ENCODE data around the gene EFL1.

DNA sequence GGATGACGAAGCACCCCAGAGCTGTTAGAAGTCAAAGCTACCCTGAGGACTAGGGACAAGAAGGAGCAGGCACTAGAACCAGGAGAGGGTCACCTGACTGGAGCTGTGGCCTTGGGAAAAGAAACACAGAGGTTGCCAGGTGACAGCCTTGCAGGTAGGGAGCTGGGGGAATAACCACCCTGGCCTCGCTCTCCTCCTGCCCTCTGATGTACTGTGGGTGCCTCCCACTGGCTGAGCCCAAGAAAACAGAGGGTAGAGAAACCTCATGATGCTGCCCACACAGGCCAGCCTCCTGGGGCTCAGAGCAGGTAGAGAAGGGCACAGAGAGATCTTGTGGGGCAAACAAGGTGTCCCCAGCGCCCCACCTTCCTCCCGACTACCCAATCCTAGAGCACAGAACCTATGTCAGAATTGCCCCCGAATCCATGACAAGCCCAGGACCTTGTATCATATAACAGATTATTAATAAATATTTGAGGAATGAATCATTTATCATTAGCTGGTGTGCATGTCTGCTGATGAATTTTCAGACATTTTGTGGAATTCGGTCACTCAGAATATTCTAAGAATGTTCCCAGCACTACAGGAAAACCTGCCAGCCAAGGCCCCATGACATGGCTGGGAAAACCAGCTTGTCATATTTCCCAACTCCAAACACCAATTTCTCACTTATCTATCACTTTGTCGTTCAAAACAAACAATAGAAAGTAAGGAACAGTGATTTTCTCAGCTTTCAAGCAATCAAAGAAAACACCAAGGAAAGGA is 156.9 kb downstream of the EFL1 start:
- TF ChIP-seq EZH2 (IDR thresholded peaks at IDR 0.05; ENCODE audit: borderline replicate concordance, low read length), result no peak
- TF ChIP-seq, protein P1, sequence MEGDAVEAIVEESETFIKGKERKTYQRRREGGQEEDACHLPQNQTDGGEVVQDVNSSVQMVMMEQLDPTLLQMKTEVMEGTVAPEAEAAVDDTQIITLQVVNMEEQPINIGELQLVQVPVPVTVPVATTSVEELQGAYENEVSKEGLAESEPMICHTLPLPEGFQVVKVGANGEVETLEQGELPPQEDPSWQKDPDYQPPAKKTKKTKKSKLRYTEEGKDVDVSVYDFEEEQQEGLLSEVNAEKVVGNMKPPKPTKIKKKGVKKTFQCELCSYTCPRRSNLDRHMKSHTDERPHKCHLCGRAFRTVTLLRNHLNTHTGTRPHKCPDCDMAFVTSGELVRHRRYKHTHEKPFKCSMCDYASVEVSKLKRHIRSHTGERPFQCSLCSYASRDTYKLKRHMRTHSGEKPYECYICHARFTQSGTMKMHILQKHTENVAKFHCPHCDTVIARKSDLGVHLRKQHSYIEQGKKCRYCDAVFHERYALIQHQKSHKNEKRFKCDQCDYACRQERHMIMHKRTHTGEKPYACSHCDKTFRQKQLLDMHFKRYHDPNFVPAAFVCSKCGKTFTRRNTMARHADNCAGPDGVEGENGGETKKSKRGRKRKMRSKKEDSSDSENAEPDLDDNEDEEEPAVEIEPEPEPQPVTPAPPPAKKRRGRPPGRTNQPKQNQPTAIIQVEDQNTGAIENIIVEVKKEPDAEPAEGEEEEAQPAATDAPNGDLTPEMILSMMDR (IDR thresholded peaks at IDR 0.05; ENCODE audit: low read length), result no peak

All from OCI-LY1 (cell line).